Left ventricle myocardium inferior (tissue), 1 donor: ENCODE results near the gene PNPLA8. TPM values are rescaled to one million over a fixed set of nuclear protein-coding genes. Genes with fewer than 3 reads are reported as not detected.

Experiments used
- DNase-seq: peaks from one replicate; pipeline ENCODE4 v3.0.0-alpha.2; 2020
- H3K27ac ChIP-seq: fragments of 200-600 bp; replicated peaks from 2 replicates; pipeline ENCODE4 v1.8.0; 2021
- H3K27me3 ChIP-seq: fragments of 200-600 bp; 2 replicates; pipeline ENCODE4 v1.8.0; 2021; ENCODE audit warnings: low read depth
- H3K36me3 ChIP-seq: fragments of 200-600 bp; 2 replicates; pipeline ENCODE4 v1.8.0; 2021
- H3K4me1 ChIP-seq: fragments of 200-600 bp; 2 replicates; pipeline ENCODE4 v1.8.0; 2021
- H3K4me3 ChIP-seq: fragments of 200-600 bp; 2 replicates; pipeline ENCODE4 v1.8.0; 2021; ENCODE audit warnings: mild to moderate bottlenecking, moderate library complexity
- H3K9me3 ChIP-seq: fragments of 200-600 bp; replicated peaks from 2 replicates; pipeline ENCODE4 v1.8.0; 2021
- CTCF ChIP-seq: fragments of 200-600 bp; IDR thresholded peaks from 2 replicates; pipeline ENCODE4 v1.8.0; 2021; ENCODE audit warnings: antibody characterized with exemption, mild to moderate bottlenecking, borderline replicate concordance
- intact Hi-C: fragments of 100-400 bp; cut with micrococcal nuclease; formaldehyde crosslinking; loops from one replicate; pipeline ENCODE4 v1.11.0; 2022
- long read RNA-seq: library from polyadenylated mRNA; unstranded; transcript quantifications from one replicate; pipeline ENCODE4 v2.0.0, GENCODE V29; 2021
- total RNA-seq: library from RNA; stranded (reverse); fragmentation: NEBNext Ultra II Directional; extraction: Animal tissue kit (Norgen Biotek cat#: 25700); gene quantifications from one replicate; pipeline ENCODE4 v1.2.1, GENCODE V29; 2021
- donor health status: DM: no; HTN: yes; CAD: no; lungs with severe emphysema.

Gene PNPLA8
- total RNA-seq, result 32.4 TPM
- long read RNA-seq, transcript PNPLA8-208 (10 exons, 3,366 nt), result minor isoform, 5 of 64 reads
- long read RNA-seq, transcript PNPLA8-206 (10 exons, 3,462 nt), result major isoform, 37 of 64 reads
- long read RNA-seq, transcript PNPLA8-201 (11 exons, 3,490 nt), result minor isoform, 12 of 64 reads
- long read RNA-seq, partial matches to known transcripts, result 6 of 64 reads
- long read RNA-seq, other reads (novel, unspliced or antisense), result 4 of 64 reads

- DNase-seq, result peak; percentile 100
- H3K4me1 ChIP-seq, result peaks cover 54% of the 10 kb centered on the region
- H3K4me3 ChIP-seq, result peak within 1 kb of the TSS; percentile 84
- H3K36me3 ChIP-seq, result no peaks in the 10 kb centered on the region
- H3K9me3 ChIP-seq, result no peaks in the 10 kb centered on the region
- intact Hi-C loops, result no loop called here
- TF ChIP-seq CTCF, result no peak
- H3K27ac ChIP-seq, result peak within 1 kb of the TSS; percentile 98
- H3K27me3 ChIP-seq, result no peaks in the 10 kb centered on the region
Observed at GRCh38 chr7:108525985-108526767, at the start of gene PNPLA8. TSS of gene PNPLA8 (minus strand) at chr7:108526135. CDS start at chr7:108515491, 10,644 bp downstream.

- Histone ChIP-seq H3K36me3 (peaks cover 48% of the 10 kb centered on the region), H3K4me1 (peaks cover 56% of the 10 kb centered on the region), H3K4me3 (no peak overlapping the region), H3K27ac (peak overlapping the region; percentile 3), H3K9me3 (peaks cover 10% of the 10 kb centered on the region), H3K27me3 (no peaks in the 10 kb centered on the region)
- no peak for DNase-seq
- no peak for TF ChIP-seq CTCF
- intact Hi-C loops, result no loop called here
Observed at GRCh38 chr7:108575156-108575555, 49.2 kb upstream of the PNPLA8 start.

- Histone ChIP-seq H3K36me3 (peaks cover 33% of the 10 kb centered on the region), H3K4me3 (no peak overlapping the region), H3K27me3 (no peaks in the 10 kb centered on the region), H3K4me1 (peaks cover 79% of the 10 kb centered on the region), H3K27ac (no peak overlapping the region), H3K9me3 (no peaks in the 10 kb centered on the region)
- no peak for DNase-seq
- intact Hi-C loops, result no loop called here
- TF ChIP-seq CTCF, result no peak
Observed at GRCh38 chr7:108572480-108572879, 46.5 kb upstream of the PNPLA8 start.

- Histone ChIP-seq H3K27ac (peak overlapping the region; percentile 96), H3K4me3 (peak overlapping the region; percentile 93), H3K36me3 (peaks cover 32% of the 10 kb centered on the region), H3K27me3 (no peaks in the 10 kb centered on the region), H3K4me1 (peaks cover 92% of the 10 kb centered on the region), H3K9me3 (no peaks in the 10 kb centered on the region)
- intact Hi-C loops, result no loop called here
- no peak for TF ChIP-seq CTCF
- peak; percentile 32 for DNase-seq
Observed at GRCh38 chr7:108570146-108570755, 44.3 kb upstream of the PNPLA8 start.

- H3K27ac ChIP-seq, result peak within 1 kb of the TSS; percentile 96
- intact Hi-C loops, result no loop called here
- peaks cover 31% of the 10 kb centered on the region for H3K36me3 ChIP-seq
- H3K27me3 ChIP-seq, result no peaks in the 10 kb centered on the region
- DNase-seq, result peak; percentile 99
- peaks cover 85% of the 10 kb centered on the region for H3K4me1 ChIP-seq
- TF ChIP-seq CTCF, result no peak
- peak within 1 kb of the TSS; percentile 93 for H3K4me3 ChIP-seq
- no peaks in the 10 kb centered on the region for H3K9me3 ChIP-seq
Observed at GRCh38 chr7:108569381-108570145, 43.6 kb upstream of the PNPLA8 start, which contains the start of the genes DNAJB9 and THAP5. TSS of gene DNAJB9 (plus strand) at chr7:108569874. CDS start at chr7:108571727, 1,853 bp downstream. TSS of gene THAP5 (minus strand) at chr7:108569706. CDS start at chr7:108569569, 137 bp downstream.
